Heart left ventricle (tissue), 16 donors: ENCODE measurements around the gene TRIP6. TPM values are rescaled to one million over a fixed set of nuclear protein-coding genes. Genes with fewer than 3 reads are reported as not detected.

Experiments
- ATAC-seq, 4 donors: fragments of 200-7000 bp; cut with Tn5 transposase; one replicate each; pipeline ENCODE4 v1.9.1; 2020 to 2022; ENCODE audit warnings: moderate library complexity in 4 of 4, mild to moderate bottlenecking in 3 of 4, moderate number of reproducible peaks in 1 of 4
- DNase-seq, 5 donors: peaks; one replicate each; pipeline ENCODE4 v3.0.0-alpha.2; 2020
- H3K27ac ChIP-seq, 12 donors: fragments of 200-600 bp; sonication (generic) in 4 of 12; one replicate each; pipeline versions ENCODE4 v1.5.0 to v1.8.0; 2016 to 2022; ENCODE audit warnings: mild to moderate bottlenecking in 2 of 12
- H3K27me3 ChIP-seq, 9 donors: fragments of 200-600 bp; sonication (generic) in 2 of 9; one replicate each; pipeline versions ENCODE4 v1.5.1 to v1.8.0; 2016 to 2022; ENCODE audit warnings: mild to moderate bottlenecking in 3 of 9
- H3K36me3 ChIP-seq, 9 donors: fragments of 200-600 bp; sonication (generic) in 2 of 9; one replicate each; pipeline versions ENCODE4 v1.5.0 to v1.8.0; 2018 to 2022; ENCODE audit warnings: mild to moderate bottlenecking in 2 of 9
- H3K4me1 ChIP-seq, 12 donors: fragments of 200-600 bp; sonication (generic) in 4 of 12; one replicate each; pipeline versions ENCODE4 v1.5.0 to v1.8.0; 2016 to 2022; ENCODE audit warnings: mild to moderate bottlenecking in 3 of 12
- H3K4me3 ChIP-seq, 12 donors: fragments of 200-600 bp; sonication (generic) in 4 of 12; one replicate each; pipeline versions ENCODE4 v1.5.0 to v1.8.0; 2017 to 2022; ENCODE audit warnings: mild to moderate bottlenecking in 9 of 12, moderate library complexity in 4 of 12
- H3K9me3 ChIP-seq, 12 donors: fragments of 200-600 bp; sonication (generic) in 4 of 12; one replicate each; pipeline versions ENCODE4 v1.5.0 to v1.8.0; 2016 to 2022; ENCODE audit warnings: mild to moderate bottlenecking in 1 of 12
- CTCF ChIP-seq, 12 donors: fragments of 200-600 bp; sonication (generic) in 4 of 12; IDR thresholded peaks; one replicate each; pipeline versions ENCODE4 v1.5.0 to v1.8.0; 2018 to 2022; ENCODE audit warnings: antibody characterized with exemption in 12 of 12, mild to moderate bottlenecking in 5 of 12
- POLR2A ChIP-seq, 2 donors: fragments of 450-650 bp; IDR thresholded peaks; one replicate each; pipeline ENCODE4 v1.6.1; 2017; ENCODE audit warnings: antibody characterized with exemption in 2 of 2, mild to moderate bottlenecking in 2 of 2, moderate library complexity in 2 of 2
- WGBS, 4 donors: extraction: QIAGEN DNeasy Blood & Tissue Kit in 2 of 4; methylation state at CpG; one replicate each; pipeline versions ENCODE4 v1.1.5 to v1.1.7; 2013 to 2018; 5-methylcytosine and 5-hydroxymethylcytosine counted together
- intact Hi-C, 10 donors: fragments of 100-400 bp; cut with DNase I; formaldehyde crosslinking; loops; one replicate each; pipeline versions ENCODE4 v1.11.1 to v1.14.2; 2022
- polyA plus RNA-seq, 2 donors: library from polyadenylated mRNA; stranded (reverse); fragments of 200-250 nt; gene quantifications; one replicate each; pipeline ENCODE4 v1.2.3, GENCODE V29; 2013
- total RNA-seq, 9 donors: library from RNA; depleted of rRNA in 2 of 9; stranded (reverse); fragments of >200 nt in 2 of 9; fragmentation: NEBNext Ultra II Directional in 3 of 9; extraction: Animal tissue kit (Norgen Biotek cat#: 25700) in 3 of 9; gene quantifications; one replicate each; pipeline versions ENCODE4 v1.1.0 to v1.2.4, GENCODE V29; 2016 to 2023
- donor health status: ischemic (EF 13 %, LVEDD 7.1; RV severe dilation, severe dysfunction).
- donor health status: healthy with polysubstance abuse.
- donor health status: DM: no; HTN: yes; CAD: no.
- donor health status: DM: no; HTN: no; CAD: no.
- donor health status: ischemic (EF 25% LVEDD 6.9; RV normal size, moderate dysfunction).
- donor health status: ischemic (EF 25% LVEDD 5.7; RV mildly dilated, moderate dysfunction).
- donor health status: healthy.
- donor health status: DM: yes; HTN: yes; CAD: no.
- donor health status: ischemic (EF 35%, LVEDD 5.7; RV mildly dilated, moderate dysfunction).
- donor health status: nonischemic (EF 11% LVEDD 7.7; RV severe dilation, severe dysfunction).
- donor health status: DM: yes; HTN: yes; CAD: no.
- donor health status: PGD.
- donor health status: ischemic (EF 29% LVEDD 5.4; RV normal size, mild dysfunction).
- donor health status: nonischemic (EF 23%, LVEDD 6.1; RV moderate dilation, normal function).

The TRIP6 gene
- total and polyA plus RNA-seq, 11 donors: 9.2 to 37.3 (median 17.1) TPM

GRCh38 chr7:100819586-100819985 is 47.6 kb upstream of the TRIP6 start:
- H3K4me1 ChIP-seq: peaks cover 0 to 8% (median 0%) of the 10 kb centered on the region in 12 donors
- 94 to 99% (median 95%) methylated on average over 12 to 23 of the region's 23 CpGs for WGBS, 4 donors
- TF ChIP-seq POLR2A (IDR thresholded peaks at IDR 0.05): no peak
- TF ChIP-seq CTCF (IDR thresholded peaks at IDR 0.05): no peak
- no peaks in the 10 kb centered on the region for H3K9me3 ChIP-seq
- no peak overlapping the region for H3K27ac ChIP-seq
- intact Hi-C loops: no loop called here
- ATAC-seq (no peak), DNase-seq (no peak)
- no peak overlapping the region for H3K4me3 ChIP-seq
- H3K27me3 ChIP-seq: no peaks in the 10 kb centered on the region
- H3K36me3 ChIP-seq: peaks cover 0 to 92% (median 85%) of the 10 kb centered on the region in 9 donors

DNA sequence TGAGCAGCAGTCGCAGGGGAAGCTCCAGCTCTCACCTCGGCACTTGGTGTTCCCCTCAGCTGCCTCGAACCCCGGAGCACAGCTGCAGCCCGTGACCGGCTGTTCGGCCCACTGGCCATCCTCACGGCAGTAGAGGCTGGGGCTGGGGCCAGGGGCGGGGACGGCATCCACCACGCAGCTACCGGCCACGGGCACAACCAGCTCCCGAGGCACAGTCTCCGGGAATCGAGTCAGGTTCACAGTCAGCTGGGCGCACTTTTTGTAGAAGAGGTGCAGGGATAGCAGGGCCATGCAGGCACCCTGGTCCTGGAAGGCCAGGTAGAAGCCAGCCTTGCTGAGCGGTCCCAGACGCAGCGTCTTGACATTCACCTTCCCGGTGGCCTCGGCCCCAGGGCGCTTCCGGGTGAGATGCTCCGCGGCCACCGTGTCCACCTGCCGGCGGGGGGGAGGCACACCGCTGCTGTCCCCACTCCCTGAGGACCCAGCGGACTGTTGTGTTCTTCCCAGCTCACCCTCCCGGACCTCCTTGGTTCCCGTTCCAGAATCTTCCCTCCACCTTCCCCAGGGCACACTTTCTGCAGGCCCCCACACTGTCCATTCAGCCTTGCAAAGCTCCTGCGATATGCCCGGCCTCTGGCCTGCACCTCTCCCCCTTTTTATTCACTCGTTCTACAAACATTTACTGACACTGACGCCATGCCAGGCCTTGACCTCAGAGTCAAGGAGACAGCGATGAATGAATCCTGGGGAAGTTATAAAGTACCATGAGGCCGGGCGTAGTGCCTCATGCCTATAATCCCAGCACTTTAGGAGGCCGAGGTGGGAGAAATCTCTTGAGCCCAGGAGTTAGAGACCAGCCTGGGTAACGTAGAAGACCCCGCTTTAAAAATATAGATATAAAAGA is 44.7 kb upstream of the TRIP6 start:
- no peak for DNase-seq

DNA sequence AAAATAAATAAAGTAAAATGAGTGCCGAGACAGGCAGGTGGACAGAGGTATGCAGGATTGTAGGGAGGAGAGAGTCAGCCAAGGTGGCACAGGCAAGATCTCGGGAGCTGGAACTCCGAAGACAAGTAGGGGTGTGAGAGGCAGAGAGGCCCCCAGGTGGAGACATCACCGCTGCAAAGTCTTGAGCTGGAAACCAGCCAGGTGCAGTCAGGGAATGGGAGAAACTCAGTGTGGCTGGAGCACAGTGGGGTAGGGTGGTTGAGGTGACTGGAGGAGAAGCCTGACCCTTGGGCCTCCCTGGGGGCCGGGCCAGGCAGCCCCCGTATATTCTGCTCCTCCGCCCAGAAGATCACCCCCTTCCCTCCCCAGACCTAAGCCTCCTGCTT is 44.1 kb upstream of the TRIP6 start:
- 80 to 86% (median 83%) methylated on average over 7 of the region's 7 CpGs for WGBS, 4 donors
- ATAC-seq (no peak), DNase-seq (no peak)

More for the DNA sequence above, 44.7 kb upstream of the TRIP6 start:
- no peaks in the 10 kb centered on the region for H3K9me3 ChIP-seq
- ATAC-seq: no peak
- TF ChIP-seq POLR2A (IDR thresholded peaks at IDR 0.05) (no peak), CTCF (IDR thresholded peaks at IDR 0.05) (no peak)
- peaks cover 0 to 14% (median 0%) of the 10 kb centered on the region in 9 donors for H3K27me3 ChIP-seq
- H3K36me3 ChIP-seq: peaks cover 0 to 64% (median 58%) of the 10 kb centered on the region in 9 donors
- intact Hi-C loops: no loop called here
- 86 to 93% (median 92%) methylated on average over 22 to 43 of the region's 43 CpGs for WGBS, 4 donors
- peaks cover 0 to 27% (median 5%) of the 10 kb centered on the region in 12 donors for H3K4me1 ChIP-seq
- H3K4me3 ChIP-seq: no peak overlapping the region
- H3K27ac ChIP-seq: no peak overlapping the region

More for the DNA sequence above, 44.1 kb upstream of the TRIP6 start:
- Histone ChIP-seq H3K4me3 (no peak overlapping the region), H3K36me3 (peaks cover 0 to 62% (median 54%) of the 10 kb centered on the region in 9 donors), H3K27me3 (peaks cover 0 to 20% (median 0%) of the 10 kb centered on the region in 9 donors), H3K4me1 (peaks cover 0 to 33% (median 8%) of the 10 kb centered on the region in 12 donors), H3K9me3 (no peaks in the 10 kb centered on the region), H3K27ac (no peak overlapping the region)
- no peak for TF ChIP-seq CTCF (IDR thresholded peaks at IDR 0.05)
- no peak for TF ChIP-seq POLR2A (IDR thresholded peaks at IDR 0.05)
- intact Hi-C loops: no loop called here
